GM19043 (cell line): ENCODE measurements around the gene TRERF1.
"Not testable (repeated sequence)": the region's sequence is repeated elsewhere in the genome, so short reads cannot be mapped to it uniquely, and the experiment has no call there.

Experiments used
- ATAC-seq: cut with Tn5 transposase; IDR thresholded peaks from one replicate; pipeline ENCODE4 v1.9.1; 2021; ENCODE audit warnings: low read depth; ENCODE audit not compliant: unreplicated experiment

The TRERF1 gene

DNA sequence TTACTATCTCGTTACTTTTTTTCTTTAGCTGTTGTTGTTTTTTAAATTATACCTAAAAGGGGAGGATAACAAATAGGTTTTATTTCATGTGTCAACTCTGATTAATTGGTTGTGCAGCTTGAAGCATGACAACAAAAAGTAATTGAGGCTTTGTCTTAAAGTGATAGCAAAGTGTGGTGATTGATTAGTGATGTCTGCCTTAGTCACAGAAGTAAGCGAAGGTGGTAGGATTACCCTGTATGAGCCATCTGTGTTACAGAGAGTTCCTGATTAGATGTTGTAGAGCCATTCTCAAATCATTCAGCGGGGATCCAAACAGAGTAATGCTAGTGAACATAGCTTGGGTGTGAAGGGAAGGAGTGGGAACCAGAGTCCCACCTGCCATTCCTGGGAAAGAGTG is 219.7 kb downstream of the TRERF1 start:
- no peak for ATAC-seq

DNA sequence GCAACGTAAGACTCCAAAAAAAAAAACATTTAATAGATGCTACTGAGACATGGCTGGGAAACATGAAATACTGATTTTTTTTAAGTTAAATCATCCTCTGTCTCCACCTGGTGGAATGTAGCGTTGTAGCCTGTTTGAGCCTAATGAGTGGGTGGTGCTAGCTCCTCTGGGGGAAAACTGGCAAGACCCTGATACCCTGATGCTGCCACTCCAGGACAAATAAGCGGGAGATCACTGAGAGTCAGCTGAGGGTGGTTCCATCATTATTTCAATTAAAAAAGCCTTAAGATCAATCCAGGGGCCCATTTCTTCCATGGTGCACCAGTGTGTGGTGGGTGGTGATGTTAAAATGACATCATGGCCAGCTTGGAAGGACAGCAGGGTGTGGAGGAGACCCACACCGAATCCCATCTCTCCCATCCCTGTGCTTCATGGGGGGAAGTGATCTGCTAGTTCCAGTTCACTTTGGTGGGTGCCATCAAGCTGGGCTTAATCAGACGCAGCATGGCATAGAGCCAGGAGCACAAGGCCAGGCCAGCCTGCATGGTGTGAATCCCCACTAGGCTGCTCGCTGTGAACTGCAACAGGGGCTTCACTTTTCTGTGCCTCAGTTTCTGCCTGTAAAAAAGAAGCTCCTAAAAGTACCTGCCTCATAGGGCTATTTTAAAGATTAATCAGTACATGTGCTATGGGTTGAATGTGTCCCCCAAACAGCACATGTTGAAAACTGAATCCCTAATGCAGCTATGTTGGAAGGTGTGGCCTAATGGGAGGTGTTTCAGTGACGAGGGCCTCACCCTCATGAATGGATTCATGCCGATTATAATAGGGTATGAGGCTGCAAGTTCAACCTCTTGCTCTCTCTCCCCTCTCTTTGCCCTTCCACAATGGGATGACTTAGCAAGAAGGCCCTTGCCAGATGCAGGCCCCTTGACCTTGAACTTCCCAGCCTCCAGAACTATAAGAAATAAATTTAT is 221.1 kb downstream of the TRERF1 start:
- no peak for ATAC-seq

DNA sequence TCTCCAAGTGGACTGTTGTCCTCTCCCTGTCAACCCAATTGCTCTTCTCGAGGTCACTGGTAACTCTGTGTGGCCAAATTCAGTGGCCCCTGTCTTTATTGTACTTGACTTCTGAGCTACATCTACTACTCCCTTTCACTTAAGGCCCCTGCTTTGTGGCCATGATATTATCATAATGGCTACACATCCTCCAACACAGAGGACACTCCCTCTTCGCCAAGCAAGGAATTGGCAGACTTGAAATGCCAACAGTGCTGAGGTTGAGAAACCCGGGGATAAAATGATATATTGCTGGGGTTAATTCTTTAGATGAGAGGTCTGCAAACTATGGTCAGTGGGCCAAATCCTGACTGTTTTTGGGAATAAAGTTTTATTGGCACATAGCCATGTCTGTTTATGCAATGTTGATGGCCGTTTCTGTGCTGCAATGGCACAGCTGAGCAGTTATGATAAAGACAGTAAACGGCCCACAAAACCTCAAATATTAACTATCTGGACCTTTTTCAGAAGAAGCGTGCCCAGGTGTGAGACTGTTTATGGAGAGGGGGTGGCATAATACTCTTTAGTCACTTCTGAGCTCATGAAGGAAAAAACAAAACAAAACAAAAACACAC is 222.1 kb downstream of the TRERF1 start:
- ATAC-seq: no peak

DNA sequence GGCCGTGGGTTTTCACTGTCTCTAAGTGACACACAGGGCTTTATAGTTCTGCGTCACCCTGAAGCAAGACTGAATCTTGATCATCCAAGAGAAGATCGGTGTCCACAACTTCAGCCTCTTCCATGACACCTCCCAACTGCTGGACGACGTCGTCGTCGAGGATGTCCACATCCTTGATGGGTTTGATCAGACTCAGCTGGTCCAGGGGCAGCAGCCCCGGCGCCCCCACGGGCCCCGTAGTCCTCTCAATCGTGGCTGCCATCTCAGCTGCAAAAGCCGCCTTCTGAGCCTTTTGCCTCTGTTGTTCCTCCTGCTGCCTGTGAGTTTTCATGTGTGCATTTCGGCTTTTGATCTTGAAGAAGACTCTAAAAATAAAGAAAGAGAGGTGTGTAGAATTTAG is 223.4 kb downstream of the TRERF1 start:
- no peak for ATAC-seq

DNA sequence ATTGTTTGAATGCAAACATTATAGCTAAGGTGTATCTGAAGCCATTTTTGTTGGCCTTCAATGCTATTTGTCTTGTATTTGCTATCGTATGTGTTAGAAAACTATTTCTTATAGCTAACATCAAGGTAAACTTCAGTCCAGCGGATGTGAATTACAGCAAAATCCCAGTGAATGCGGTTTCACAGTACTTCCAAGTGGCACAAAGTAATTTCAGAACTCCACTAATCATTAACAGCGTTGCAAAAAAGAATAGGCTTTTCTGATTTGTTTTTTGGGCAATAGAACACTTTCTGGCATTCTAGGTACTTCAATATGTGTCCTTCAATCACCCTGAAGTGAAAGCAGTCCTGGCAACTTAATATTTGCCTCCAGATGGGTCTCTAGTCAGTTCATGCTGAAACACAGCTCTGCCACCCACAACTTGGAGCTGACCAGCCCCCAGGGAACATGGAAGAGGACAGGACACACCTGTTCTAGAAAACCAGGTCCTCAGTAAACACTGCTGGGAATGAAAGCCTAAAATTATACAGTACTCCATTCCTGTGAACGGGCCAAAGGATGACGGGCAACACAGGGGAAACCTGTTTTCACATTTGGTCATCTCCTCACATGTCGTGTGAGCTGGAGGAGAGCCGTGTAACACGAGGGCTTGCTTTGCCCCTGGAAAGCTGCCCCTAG is 224.4 kb downstream of the TRERF1 start:
- ATAC-seq: no peak

DNA sequence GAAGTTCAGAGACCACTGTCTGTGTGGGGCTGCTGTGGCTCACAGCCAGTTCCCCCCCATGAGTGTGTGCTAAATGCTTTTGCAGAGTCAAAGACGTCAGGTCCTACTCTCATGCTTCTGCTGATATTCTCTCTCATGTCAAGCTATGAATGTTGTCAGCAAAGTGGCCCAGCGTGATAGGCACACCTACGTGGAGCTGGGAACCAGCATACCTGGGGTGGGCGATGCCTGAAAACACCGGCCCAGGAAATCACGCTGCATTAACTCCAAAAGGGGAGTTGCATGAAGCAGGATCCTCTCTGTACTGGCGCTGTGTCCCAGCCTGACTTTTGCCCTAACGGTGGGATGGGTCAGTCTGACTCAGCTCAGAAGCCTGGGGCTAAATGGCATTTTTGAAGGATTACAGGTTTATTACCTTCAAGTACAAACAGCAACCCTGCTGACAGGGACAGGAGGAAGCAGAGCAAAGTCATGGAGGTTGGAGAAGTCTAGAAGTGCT is 225.0 kb downstream of the TRERF1 start:
- no peak for ATAC-seq

DNA sequence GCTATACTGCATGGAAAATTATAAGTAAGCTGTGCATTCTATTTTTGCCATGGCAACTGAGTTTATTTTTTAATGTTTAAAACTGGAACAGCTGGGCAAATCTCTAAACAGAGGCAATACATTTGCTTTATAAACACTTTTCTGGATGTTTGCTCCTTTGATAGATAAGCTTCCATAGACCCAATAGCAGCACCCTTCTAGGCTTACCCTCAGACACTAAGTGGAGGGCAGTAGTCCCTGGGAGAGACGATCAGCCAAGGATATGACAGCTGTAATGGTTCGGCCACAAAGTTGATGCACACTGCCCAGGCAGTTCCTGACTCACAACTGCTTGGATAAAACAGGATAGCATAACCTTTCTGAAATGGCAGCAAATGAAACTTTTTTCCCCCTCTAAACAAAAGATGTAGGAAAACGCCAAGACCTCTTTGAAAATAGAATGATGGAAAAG is 225.5 kb downstream of the TRERF1 start:
- ATAC-seq: no peak

DNA sequence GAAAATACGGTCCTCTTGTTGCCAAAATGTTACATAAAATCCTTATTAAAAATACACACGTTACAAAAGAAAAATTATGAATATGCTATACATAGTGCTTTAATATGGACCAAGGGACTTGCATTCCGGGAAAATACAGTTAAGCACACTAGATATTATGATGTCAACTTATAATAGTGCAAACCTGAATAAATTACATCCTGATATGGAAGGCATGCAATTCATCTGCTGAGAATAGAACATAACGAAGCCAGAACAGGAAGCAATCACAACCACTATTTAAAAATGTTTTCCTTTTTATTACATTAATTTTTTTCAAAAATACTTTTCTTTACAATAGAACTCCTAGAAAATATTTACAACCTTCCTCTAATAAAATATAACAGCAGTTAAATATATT is 226.3 kb downstream of the TRERF1 start:
- ATAC-seq: no peak

DNA sequence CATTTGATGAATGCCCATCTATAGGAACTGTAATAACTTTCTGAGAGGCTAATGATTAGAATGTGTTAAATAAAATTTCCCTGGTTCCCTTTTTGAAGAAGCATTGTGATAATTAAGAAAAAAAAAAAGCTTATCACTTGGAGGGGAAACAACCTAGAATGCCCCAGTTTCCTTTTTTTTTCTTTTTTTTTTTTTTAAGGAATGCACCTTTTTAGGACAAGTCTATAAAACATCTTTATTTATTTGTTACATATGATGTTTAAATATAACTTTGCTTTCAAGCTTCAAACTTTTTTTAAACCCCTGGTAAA is 226.7 kb downstream of the TRERF1 start:
- ATAC-seq: no peak

DNA sequence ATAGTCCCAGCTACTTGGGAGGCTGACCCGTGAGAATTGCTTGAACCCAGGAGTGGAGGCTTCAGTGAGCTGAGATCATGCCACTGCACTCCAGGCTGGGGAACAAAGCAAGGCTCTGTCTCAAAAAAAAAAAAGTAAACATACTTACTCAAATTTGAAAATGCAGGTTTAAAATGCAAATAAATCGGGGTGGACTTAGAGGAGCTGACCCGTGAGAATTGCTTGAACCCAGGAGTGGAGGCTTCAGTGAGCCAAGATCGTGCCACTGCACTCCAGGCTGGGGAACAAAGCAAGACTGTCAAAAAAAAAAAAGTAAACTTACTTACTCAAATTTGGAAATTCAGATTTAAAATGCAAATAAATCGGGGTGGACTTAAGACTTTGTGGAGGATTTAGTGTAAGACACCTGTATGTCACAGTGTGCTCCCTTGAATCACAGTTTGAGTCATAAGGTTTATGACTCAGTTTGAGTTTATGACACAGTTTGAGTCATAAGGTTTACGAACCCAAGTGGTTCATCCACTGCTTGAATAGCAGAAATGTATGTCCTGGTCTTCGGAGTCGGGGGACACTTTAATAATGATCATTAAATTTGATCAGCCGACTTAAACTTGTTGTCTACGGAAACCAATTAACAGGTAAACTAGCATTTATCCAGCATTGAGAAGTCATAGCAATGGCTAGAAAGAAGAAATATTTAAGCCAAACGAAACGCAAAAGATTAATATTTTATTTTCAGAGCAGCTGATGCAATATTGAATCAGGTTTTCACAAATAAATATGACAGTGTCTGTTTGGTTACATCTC is 227.3 kb downstream of the TRERF1 start:
- peak; percentile 92 for ATAC-seq

DNA sequence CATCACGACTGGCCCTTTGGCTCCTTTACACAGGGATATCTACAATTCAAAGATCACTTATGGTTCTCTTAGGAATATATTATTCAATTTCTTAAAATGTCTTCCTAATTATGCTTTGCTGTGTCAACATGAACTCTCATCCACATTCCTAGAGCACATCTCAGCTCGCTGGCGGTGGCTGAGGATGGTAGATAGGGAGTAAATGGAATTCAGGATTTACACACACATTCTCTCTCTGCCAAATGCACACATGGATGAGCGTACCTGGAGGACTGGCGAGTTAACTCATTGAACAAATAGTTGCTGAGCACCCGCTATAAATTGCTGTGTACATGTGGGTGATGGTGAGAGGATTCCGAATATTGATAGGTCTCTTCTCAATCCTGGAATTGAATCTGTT is 229.3 kb downstream of the TRERF1 start:
- no peak for ATAC-seq

DNA sequence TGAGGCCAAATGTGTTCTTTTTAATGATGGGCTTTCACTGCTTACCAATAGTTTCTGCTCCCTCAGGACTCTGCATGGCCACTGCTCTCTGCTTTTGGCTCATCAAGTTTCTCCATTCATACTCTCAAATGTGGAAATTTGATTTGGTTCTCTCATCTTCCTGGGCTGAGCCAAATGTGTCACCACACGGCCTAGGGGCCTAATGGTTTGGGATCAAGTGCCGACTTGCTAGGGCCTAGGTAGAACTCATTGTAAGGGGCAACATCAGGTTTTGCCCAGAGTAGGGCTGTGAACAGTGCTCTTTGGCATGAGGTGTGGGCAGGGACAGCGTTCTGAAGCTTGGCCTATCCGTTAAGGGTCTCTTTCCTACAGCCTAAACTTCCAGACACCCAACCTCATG is 230.2 kb downstream of the TRERF1 start:
- ATAC-seq: no peak

DNA sequence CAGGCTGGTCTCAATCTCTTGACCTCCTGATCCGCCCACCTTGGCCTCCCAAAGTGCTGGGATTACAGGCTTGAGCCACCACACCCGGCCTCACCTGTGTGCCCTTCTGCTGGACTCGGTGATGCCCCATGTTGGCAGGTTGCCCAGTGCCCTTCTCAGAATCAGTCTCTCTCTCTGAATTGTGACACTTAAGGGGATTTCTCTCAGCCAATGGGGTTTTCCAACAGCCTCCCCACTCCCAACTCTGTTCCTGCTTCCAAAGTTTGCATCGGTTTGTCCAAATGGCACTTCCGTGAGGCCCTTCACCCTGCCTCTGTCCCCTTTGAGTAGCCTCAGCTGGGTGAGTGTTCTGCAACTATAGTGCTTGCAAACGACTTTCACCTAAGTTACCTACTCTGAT is 230.9 kb downstream of the TRERF1 start:
- ATAC-seq: no peak

DNA sequence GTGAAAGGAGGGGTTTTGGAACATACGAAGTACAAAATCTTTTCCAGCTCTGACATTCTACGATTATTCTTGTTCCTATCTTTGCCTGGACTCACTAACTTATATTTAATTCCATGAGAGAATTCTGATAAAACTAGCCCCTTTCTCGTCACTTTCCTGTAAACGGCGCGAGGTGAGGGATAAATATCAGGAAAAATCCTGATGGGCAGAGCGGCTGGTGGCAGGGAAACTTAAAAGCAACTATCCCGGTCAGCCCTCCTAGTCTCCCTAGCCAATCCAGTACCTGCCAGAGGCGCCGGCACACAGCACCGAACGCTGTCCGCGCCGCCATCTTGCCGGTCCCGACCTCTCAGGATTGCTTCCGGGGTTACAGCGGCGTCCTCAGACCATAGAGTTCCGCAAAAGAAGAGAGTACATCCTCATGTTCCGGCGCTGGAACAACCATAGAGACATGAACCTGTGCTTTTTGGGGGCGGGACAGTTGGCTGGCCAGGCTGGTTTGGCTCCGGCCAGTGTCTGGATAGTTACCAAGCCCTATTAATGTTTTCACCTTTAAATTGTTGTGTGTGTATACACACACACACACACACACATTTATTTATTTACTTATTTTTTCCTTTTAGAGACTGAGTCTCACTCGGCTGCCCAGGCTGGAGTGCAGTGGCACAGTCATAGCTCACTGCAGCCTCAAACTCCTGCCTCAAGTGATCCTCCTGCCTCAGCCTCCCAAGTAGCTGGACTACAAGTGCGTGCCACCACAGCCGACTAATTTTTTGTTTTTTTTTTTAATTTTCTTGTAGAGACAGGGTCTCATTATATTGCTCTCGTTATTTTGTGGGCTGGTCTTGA is 234.0 kb downstream of the TRERF1 start, which contains the start of gene MRPS10:
Gene MRPS10 (minus strand): TSS at position 343 of the 849 bp plus-strand sequence. CDS start 12 bp downstream, at position 331.
- ATAC-seq: peak; percentile 93

DNA sequence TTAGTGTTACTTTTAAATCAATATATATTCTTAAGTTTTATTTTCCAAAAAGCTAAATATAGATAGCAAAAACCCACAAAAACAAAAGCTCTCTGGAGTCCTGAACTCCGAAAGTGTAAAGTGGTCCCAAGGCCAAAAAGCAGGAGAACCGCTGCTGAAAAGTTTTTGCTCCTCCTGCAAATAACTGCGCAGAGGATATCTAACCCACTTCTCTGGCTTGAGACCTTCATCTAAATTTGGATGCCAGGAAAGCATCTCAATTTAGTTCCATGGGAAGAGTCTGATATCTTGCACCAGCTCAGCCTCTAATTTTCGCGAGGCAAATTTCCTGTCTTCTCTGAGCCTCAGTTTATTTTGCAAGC is 234.6 kb downstream of the TRERF1 start:
- ATAC-seq: no peak

DNA sequence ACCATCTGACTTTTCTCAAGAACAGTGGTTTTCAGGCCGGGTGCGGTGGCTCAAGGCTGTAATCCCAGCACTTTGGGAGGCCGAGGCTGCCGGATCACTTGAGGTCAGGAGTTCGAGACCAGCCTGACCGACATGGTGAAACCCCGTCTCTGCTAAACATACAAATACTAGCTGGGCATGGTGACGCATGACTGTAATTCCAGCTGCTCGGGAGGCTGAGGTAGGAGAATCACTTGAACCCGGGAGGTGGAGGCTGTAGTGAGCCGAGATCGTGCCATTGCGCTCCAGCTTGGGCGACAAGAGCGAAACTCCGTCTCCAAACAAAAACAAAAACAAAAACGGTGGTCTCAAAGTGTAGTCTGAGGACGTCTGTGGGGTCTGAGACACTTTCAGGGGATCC is 235.2 kb downstream of the TRERF1 start:
- ATAC-seq: not testable (repeated sequence)

DNA sequence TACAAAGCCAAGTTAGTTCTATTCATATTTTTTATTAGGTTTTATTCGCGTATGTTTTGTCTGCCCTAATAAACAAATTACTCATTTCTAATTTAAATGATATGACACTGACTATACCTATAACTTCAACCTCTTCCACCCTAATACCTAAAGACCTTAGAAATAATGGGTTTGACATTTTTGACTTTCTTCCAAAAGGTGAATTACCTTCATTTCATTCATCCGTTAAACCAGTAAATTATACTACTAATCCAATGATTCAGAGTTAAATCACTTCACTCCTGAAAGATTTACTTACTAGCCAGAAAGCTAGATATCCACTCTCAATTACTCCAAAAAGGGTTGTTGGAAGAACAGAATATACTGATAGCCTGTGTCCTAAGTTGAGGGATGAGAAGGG is 239.3 kb downstream of the TRERF1 start:
- ATAC-seq: no peak

DNA sequence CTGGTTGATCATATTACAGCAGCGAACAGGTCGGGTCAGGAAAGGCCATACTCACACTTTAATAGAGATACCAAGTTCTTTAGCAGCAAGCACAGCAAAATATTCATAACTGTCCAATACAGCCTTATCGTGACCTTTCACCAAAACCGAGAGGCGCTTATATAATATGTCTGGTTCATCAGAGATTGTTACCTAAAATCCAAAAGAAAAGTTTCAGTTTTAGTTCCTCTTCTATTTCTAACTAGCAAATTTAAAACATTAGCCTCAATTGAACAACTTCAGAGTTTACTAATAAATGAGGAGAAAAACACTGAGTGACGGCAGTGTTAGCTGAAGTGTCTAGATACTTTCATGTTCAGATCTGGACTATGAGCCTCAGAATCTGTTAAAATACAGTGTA is 240.0 kb downstream of the TRERF1 start:
- no peak for ATAC-seq

DNA sequence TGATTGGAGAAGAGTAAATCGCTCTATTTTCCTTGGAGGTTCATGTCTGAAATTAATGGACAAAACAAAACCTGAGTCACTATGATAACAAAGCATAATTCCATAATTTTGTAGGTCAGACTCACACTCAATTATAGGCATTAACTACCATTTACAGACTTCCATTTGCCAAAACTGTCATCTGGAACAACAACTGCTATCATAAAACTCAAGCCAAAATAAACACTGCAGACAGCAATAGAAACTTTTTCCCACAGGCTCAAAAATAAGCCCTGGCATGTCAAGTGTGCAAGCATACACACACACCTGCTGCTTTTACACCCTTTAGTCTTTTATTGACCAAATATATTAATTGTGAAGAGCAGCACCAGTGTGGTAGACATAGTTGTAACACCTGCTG is 241.2 kb downstream of the TRERF1 start:
- no peak for ATAC-seq

DNA sequence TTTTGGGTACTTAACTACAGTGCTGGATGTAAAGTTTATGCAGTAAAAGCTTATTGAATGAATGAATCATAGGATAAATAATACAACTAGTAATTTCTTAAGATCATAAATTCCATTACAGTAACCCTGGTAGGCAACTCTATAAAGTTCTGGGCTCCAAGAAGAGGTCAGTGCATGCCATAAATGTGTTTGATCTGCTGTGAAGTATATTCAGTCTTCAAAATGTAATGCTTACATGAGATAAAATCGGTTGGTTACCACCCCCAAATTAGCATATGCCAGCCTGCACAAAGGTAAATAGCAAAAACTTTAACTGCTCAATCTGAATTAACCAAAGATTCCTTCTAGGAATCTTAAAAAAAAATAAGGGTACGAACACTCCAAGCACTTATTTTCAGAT is 244.2 kb downstream of the TRERF1 start:
- not testable (repeated sequence) for ATAC-seq
